Sigmoid colon (tissue), 4 donors: Measurements from ENCODE around the gene DIP2C.

Experiments
- CTCF ChIP-seq, 4 experiments: fragments of 450-650 bp in 3 of 4; fragments of 200-600 bp in 1 of 4; IDR thresholded peaks; one replicate each; pipeline ENCODE4 v1.5.1; 2016 to 2019; ENCODE audit warnings: antibody characterized with exemption in 4 of 4, mild to moderate bottlenecking in 3 of 4, moderate library complexity in 2 of 4
- EP300 ChIP-seq, 4 donors: sonication (generic); formaldehyde crosslinking; IDR thresholded peaks; one replicate each; pipeline ENCODE4 v1.6.1; 2017; ENCODE audit warnings: antibody characterized with exemption in 4 of 4

GRCh38 chr10:519716-520401 lies 169.6 kb downstream of the DIP2C start:
- TF ChIP-seq EP300 (IDR thresholded peaks at IDR 0.05) (no peak), CTCF (IDR thresholded peaks at IDR 0.05) (no peak)
